Muscle of back (tissue), 13 donors: ENCODE data around the gene SCN7A. TPM values are rescaled to one million over a fixed set of nuclear protein-coding genes. Genes with fewer than 3 reads are reported as not detected.

Experiments used
- DNase-seq, 3 donors: peaks; one replicate each; pipeline versions ENCODE4 v3.0.0 to v3.0.0-alpha.2; 2013
- long read RNA-seq, 9 donors: transcript quantifications; one replicate each; lab custom pipeline, GENCODE V29; 2026
- polyA plus RNA-seq, 10 donors: library from polyadenylated mRNA; unstranded; fragments of 120-200 nt; gene quantifications; one replicate each; pipeline ENCODE4 v1.2.1, GENCODE V29; 2013; ENCODE audit not compliant: insufficient read length in 10 of 10

SCN7A gene
- 10 to 100 TPM; 42.8 to 85.7 (median 55.6) TPM for polyA plus RNA-seq
- long read RNA-seq, donor 1, full-length matches to known transcripts, result 1 of 1 reads
- long read RNA-seq, donor 1, partial matches to known transcripts, result 0 of 1 reads
- long read RNA-seq, donor 1, other reads (novel, unspliced or antisense), result 0 of 1 reads
- long read RNA-seq, donor 2, full-length matches to known transcripts, result 1 of 1 reads
- long read RNA-seq, donor 2, partial matches to known transcripts, result 0 of 1 reads
- long read RNA-seq, donor 2, other reads (novel, unspliced or antisense), result 0 of 1 reads
- long read RNA-seq, donor 3, result 0 reads
- long read RNA-seq, donor 4, result 0 reads
- long read RNA-seq, donor 5, partial matches to known transcripts, result 12 of 12 reads
- long read RNA-seq, donor 5, other reads (novel, unspliced or antisense), result 0 of 12 reads
- long read RNA-seq, donor 6, result 0 reads
- long read RNA-seq, donor 7, full-length matches to known transcripts, result 1 of 1 reads
- long read RNA-seq, donor 7, partial matches to known transcripts, result 0 of 1 reads
- long read RNA-seq, donor 7, other reads (novel, unspliced or antisense), result 0 of 1 reads
- long read RNA-seq, donor 8, full-length matches to known transcripts, result 2 of 2 reads
- long read RNA-seq, donor 8, partial matches to known transcripts, result 0 of 2 reads
- long read RNA-seq, donor 8, other reads (novel, unspliced or antisense), result 0 of 2 reads
- long read RNA-seq, donor 9, result 0 reads

DNA sequence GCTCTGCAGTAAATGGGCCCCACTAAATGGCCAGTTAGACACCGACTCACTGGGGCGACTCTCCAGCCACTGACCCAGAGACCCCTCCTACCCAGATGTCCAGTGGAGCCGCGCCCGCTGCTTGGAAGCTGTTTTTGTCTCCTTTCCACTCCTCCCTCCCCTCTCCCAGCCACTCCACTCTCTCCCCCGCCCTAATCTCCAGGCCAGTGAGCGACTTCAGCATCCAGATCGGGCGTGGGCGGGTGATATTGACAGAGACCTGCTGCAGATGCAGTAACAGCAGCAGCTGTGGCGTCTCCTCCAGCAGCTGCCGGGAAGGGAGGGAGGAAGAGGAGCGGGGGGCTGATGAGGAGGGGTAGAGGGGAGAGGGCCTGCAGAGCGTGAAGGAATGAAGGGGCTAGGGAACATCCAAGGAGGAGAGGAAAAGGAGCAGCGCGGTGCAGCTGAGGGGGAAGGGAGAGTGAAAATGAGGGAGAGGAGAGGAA lies at the start of gene SCN7A:
TSS of gene SCN7A (minus strand) at position 110 of the 485 bp plus-strand sequence. CDS start 16,553 bp downstream, outside the sequence.
- DNase-seq, result peak; percentile 86 to 97 (median 91)

DNA sequence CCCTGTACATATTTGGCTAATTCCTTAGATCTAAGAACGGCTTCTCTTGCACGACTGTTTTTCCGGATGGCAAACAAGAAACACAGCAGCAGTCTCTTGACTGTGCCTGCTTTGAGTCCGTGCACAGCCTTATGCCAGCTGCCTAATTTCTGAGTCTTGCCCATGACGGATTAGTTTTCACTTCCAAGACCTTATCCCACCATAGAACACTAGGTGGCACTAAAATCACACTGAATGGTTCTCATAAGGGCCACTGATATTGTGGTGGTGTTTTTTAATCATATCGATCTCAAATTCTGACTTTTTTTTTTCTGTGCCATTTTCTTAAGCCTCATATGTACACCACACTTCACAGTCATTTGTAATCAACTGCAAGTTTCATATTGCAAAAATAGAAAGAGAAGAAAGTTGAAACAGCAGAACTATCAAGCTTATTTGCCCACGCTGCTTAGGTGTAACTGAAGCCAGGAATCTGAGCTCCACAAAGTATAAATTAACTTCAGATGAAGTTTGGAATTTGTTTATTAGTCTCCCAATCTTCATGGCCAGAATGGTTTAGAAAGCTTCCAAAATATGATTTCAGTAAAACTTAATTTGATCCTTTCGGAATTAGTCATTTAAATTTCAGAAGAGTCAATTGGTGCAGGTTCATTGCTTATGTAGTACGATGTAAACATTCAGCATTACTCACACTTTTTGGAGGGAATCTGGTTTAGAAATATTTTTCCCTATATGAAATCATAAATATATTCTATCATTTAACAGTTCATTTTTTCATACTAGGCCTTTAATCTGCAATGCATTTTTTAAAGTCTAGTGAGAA lies 45.5 kb upstream of the SCN7A start:
- peak; percentile 70 to 80 (median 71) for DNase-seq

GRCh38 chr2:166536111-166536510 lies 42.1 kb upstream of the SCN7A start:
- DNase-seq, result no peak

- DNase-seq, result no peak
Measured at GRCh38 chr2:166521155-166521554, 27.1 kb upstream of the SCN7A start.

- no peak for DNase-seq
Measured at GRCh38 chr2:166520604-166521003, 26.6 kb upstream of the SCN7A start.

DNA sequence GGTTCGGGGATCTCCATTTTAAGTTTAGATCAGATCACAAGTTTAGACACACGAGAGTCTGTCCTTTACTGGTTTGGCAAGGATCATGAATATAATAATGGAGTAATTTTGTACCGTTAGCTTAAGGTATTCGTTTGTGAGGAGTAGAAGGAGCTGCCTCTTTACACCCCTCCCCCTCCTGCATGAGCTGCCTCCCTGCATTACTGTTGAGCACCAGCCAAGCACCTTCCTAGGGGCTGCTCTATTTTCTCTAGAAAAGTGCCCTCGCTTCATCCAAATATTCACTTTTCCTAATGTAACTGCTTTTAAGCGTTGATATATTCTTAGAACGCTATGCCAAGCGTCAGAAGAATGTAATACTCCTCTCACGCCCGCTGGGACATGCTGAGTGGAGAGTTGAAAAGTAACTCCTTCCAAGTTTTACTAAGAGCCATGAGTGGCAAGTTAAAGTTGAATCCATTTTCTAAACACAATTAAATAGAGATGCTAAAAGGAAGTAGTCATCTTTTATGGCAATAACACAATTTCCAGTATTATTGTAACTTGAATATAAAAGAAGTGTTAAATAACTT lies 25.4 kb upstream of the SCN7A start:
- DNase-seq, result no peak

DNA sequence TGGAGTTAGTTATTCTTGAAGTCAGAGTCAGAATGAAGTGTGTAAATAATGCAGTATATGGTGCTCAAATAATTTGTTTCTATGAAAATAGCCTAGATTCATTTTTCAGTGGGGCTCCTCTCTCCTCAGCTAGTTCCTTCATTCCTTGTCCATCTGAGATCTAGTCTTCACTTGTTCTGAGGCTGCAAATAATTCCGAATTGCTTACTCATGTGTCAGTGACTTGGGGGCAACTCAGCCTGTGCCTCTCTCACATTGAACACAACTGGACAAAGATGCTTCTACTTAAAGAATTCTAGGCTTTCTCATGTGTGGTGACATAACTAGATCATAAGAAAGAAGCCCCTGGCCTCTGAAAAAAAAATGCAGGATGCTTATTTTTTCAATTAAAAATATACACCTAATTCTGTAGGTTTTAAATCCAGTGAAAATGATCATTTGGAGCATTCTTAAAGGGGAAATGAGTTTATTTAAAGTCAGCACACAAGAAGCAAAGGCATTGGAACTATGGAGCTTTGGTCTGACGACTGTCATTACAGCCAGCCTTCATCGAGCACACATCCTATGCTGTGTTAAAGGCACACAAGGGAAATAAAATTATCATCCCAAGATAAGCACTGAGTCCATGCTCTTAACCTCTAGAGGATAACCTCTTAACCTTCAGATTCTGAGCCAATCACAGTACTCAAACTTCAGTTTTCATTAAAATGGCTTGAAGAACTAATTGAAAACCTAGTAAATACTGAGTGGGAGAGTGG lies 24.8 kb upstream of the SCN7A start:
- DNase-seq, result no peak

DNA sequence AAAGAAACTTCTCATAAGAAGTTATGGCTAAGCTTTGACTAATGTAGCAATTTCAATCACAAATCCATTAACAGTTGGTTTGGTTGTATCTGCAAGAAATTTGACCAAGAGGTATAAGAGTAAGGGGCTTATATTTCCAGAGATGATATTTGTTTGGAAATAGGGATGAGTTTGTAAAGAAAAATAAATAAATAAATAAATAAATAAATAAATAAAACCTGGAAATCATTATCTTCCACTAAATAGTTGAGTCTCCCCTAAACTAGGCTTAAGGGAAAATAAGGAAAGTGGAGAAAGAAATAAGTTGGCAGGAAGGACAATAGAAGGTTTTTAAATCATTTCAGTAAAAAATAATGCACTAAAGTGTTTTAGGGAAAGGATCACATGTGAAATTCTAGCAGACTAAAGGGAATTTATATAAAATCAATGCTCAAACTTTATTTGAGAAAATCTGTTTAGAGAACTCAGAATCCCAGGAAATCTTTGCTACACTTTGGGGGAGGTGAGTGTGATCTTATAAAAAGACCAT lies 23.5 kb upstream of the SCN7A start:
- peak in 1 of 3 donors; percentile 47 for DNase-seq

DNA sequence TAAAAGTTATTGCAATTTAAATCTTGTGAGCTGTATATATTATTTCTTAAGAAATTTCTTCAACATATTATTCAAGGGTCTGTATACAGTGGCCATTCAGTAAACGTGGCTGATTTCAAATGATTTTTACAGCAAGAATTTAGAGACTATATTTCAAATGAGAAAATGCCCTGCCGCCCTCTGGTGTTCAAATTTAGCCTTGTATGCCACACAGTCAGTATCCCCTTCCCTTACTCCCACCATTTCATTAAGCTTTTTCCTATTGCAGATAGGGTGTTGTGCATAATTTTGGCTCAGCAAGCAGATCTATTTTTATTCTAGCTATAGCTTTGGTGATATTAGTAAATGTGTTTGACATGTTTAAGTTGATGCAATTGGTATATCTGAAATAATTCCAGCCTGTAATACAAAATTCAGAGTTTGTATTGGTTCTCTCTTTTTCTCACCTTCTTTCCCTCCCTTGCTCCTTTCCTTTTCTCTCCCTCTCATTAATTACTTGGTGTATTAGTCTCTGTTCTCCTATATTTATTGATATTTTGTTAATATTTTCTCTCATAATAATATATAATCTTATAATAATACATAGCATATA lies 22.8 kb upstream of the SCN7A start:
- peak in 2 of 3 donors; percentile 63 to 79 for DNase-seq

- DNase-seq, result no peak
Measured at GRCh38 chr2:166513952-166514351, 19.9 kb upstream of the SCN7A start.

DNA sequence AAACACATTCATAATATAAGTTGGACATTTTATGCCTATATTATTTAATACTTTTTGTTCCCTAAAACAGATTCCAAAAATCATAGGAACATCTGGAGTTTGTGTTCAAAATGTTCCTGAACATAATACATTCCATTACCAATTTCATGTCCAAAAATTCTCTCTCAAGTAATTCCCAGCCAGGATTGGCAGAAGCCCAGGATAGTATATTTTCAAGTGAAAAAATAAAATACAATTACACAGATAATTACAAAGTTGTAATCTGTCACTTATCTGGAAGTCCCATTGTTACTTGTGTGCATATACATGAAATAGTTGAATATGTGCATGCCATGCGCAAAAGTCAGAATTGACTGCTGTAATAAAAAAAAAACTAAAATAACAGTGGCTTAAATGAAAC lies 5.2 kb upstream of the SCN7A start:
- DNase-seq, result peak; percentile 33 to 84 (median 65)

DNA sequence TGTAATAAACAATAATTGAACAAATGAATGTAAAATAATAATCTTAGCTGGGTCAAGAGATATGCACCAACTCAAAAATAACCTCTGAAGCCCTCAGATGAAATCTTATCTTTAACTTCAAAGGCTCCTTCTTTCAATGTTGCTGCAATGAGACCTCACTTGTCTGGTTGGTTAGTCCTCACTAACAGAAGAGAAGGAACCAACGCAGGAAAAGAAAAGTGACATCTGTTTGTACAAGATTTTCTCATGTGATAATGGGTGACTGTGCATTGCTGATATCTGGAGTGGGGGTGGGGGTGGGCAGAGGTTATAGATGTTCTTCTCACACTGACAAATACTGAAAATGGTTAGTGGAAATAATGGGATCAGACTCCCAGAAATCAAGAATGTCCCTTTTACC lies 2.6 kb downstream of the SCN7A start:
- DNase-seq, result no peak

DNA sequence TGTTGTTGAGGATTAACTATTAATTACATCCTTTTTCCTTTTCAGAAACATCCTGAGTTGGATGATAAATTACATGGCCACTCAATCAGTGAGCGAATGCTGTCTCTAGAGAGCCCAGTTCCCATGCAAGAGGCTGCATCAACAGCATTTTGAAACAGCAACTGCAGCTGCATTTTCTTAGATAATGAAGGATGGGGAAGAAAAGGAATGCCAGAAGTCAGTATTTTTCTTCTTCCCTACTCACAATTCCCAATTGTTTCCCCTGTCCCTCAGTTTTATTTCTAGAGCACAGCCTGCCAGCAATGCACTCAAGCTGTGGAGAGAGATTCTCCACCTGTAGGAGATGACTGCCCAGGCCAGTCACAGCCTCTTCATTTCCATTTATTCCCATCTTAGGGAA lies 6.9 kb downstream of the SCN7A start:
- DNase-seq, result peak in 2 of 3 donors; percentile 55 to 89

GRCh38 chr2:166485558-166486178 lies 8.4 kb downstream of the SCN7A start:
- peak in 2 of 3 donors; percentile 63 to 75 for DNase-seq

DNA sequence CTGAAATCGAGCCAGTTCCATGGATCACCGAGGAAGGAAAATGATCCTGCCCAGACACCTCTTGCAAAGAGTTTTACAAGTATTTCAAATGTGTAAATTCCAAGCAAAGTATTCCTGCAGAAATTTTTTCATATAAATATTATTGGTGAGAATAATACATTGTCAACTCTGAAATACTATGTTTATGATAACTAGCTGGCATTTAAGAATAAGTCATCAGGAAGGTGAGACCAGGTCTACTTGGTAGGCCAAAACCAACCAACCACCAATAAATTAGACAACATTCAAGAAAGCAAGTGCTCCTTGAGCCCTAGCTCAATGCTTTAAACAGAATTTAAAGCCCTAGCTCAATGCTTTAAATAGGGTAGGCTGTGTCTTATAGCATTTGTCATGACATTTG lies 21.7 kb downstream of the SCN7A start:
- DNase-seq, result no peak

DNA sequence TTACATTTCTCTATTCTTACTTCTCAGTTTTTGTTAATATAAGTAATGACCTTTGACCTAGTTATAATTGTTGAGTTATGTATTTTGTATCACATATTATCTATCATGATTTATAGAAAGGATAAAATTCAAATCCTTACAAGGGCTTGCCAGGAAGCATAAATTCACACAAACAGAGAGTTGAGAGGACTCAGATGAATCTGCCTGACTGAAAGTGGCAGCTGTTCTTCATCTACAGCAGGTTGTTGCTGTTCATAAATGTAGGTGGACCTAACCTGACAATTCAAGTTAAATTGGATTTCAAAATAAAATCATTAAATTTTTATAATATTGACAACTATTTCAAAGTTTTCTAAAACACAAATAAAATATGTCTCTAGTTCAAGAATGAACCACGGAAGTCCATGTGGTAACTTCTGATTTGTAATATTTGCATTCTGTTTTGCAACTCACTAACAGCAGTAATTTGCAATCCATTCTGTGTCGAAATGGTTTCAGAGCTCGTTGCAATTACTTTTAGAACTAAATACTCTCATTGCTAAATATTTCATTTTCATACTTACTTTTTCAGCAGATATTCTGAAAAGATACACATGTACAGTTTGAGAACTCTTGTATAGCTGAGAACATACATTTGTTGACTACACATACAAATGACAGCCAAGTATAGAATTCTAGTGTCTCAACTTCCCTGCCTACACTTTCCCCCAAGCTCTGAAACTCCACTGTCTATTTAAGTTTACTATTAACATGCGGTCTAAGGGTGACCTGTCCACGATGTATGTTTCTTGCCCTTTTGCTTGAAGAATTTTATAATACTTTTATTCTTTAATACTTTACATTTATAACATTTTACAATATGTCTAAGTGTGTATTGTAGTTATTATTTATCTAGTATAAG lies 25.7 kb downstream of the SCN7A start:
- DNase-seq, result no peak

GRCh38 chr2:166464187-166464586 lies 29.9 kb downstream of the SCN7A start:
- no peak for DNase-seq

DNA sequence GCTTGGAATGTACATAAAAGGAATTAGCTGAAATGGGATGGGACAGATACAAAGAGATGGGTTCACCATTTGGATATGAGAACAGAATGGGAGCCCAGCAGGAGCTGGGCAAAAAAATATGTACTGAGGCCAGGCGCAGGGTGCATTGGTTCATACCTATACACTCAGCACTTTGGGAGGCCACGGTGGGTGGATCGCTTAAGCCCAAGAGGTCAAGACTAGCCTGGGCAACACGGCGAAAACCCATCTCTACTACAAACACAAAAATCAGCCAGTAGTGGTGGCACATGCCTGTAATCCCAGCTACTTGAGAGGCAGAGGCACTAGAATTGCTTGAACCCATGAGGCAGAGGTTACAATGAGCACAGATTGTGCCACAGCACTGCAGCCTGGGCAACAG lies 30.4 kb downstream of the SCN7A start:
- DNase-seq, result no peak

DNA sequence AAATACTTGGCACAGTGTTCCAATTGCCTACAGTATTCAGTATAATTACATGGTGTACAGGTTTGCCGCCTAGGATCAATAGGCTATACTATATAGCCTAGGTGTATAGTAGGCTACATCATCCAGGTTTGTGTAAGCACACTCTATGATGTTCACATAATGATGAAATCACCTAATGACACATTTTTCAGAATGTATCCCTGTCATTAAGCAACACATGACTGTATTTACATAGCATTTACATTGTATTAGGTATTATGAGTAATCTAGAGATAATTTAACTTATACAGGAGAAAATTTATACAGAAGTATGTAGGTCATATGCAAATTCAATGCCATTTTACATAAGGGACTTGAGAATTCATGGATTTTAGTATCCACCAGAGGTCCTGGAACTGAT lies 35.4 kb downstream of the SCN7A start:
- DNase-seq, result no peak
